Liver (tissue), 9 donors: ENCODE measurements around the gene MLLT10. TPM values are rescaled to one million over a fixed set of nuclear protein-coding genes. Genes with fewer than 3 reads are reported as not detected.

Experiments
- DNase-seq: peaks from one replicate; pipeline ENCODE4 v3.0.0-alpha.2; 2017; ENCODE audit warnings: low spot score
- H3K27ac ChIP-seq, 2 donors: one replicate each; pipeline ENCODE4 v1.7.0; 2013; ENCODE audit warnings: inconsistent platforms in 2 of 2, low read length in 2 of 2, control low read depth in 1 of 2, low read depth in 1 of 2, mild to moderate bottlenecking in 1 of 2
- H3K27me3 ChIP-seq, 4 donors: one replicate each; pipeline versions ENCODE4 v1.6.1 to v1.7.0; 2013; ENCODE audit warnings: low read length in 3 of 4, inconsistent platforms in 1 of 4, mild to moderate bottlenecking in 1 of 4, moderate library complexity in 1 of 4; ENCODE audit not compliant: control insufficient read depth in 4 of 4, insufficient read depth in 4 of 4
- H3K36me3 ChIP-seq, 4 donors: one replicate each; pipeline versions ENCODE4 v1.6.1 to v1.7.0; 2013; ENCODE audit warnings: low read length in 3 of 4, mild to moderate bottlenecking in 3 of 4, low read depth in 1 of 4, moderate library complexity in 1 of 4; ENCODE audit not compliant: control insufficient read depth in 4 of 4, insufficient read depth in 3 of 4
- H3K4me1 ChIP-seq, 4 donors: one replicate each; pipeline versions ENCODE4 v1.6.1 to v1.7.0; 2013; ENCODE audit warnings: low read length in 3 of 4, mild to moderate bottlenecking in 3 of 4, moderate library complexity in 1 of 4; ENCODE audit not compliant: control insufficient read depth in 4 of 4, insufficient read depth in 4 of 4
- H3K4me3 ChIP-seq, 3 donors: one replicate each; pipeline versions ENCODE4 v1.6.1 to v1.7.0; 2013; ENCODE audit warnings: low read length in 3 of 3, control low read depth in 1 of 3, low read depth in 1 of 3, mild to moderate bottlenecking in 1 of 3
- H3K9ac ChIP-seq, 2 donors: one replicate each; pipeline ENCODE4 v1.7.0; 2013; ENCODE audit warnings: low read length in 2 of 2, mild to moderate bottlenecking in 2 of 2, moderate library complexity in 2 of 2, control low read depth in 1 of 2, low read depth in 1 of 2
- H3K9me3 ChIP-seq, 4 donors: one replicate each; pipeline versions ENCODE4 v1.6.1 to v1.7.0; 2013; ENCODE audit warnings: low read length in 3 of 4; ENCODE audit not compliant: control insufficient read depth in 4 of 4
- ATF3 ChIP-seq: IDR thresholded peaks from 2 replicates; pipeline ENCODE4 v1.6.1; 2016; ENCODE audit warnings: antibody characterized with exemption
- CTCF ChIP-seq: fragments of 150-350 bp; IDR thresholded peaks from 2 replicates; pipeline ENCODE4 v1.5.1; 2017; ENCODE audit warnings: improper control_type of control experiment, low read depth, low read length; ENCODE audit not compliant: missing input control
- EGR1 ChIP-seq, 2 donors: IDR thresholded peaks; 2 replicates each; pipeline ENCODE4 v1.6.1; 2016 to 2018; ENCODE audit warnings: antibody characterized with exemption in 2 of 2, low read depth in 2 of 2
- FOXA1 ChIP-seq: IDR thresholded peaks from 2 replicates; pipeline ENCODE4 v1.6.1; 2016; ENCODE audit warnings: antibody characterized with exemption
- FOXA2 ChIP-seq: IDR thresholded peaks from 2 replicates; pipeline ENCODE4 v1.6.1; 2016; ENCODE audit warnings: antibody characterized with exemption
- GABPA ChIP-seq, 2 donors: IDR thresholded peaks in 1 of 2; conservative IDR thresholded peaks in 1 of 2; 2 replicates each; pipeline ENCODE4 v1.6.1; 2016; ENCODE audit warnings: antibody characterized with exemption in 2 of 2, mild to moderate bottlenecking in 1 of 2, moderate library complexity in 1 of 2
- HNF4A ChIP-seq, 2 donors: conservative IDR thresholded peaks; 2 replicates each; pipeline ENCODE4 v1.6.1; 2016; ENCODE audit warnings: antibody characterized with exemption in 2 of 2, mild to moderate bottlenecking in 2 of 2
- HNF4G ChIP-seq: IDR thresholded peaks from 2 replicates; pipeline ENCODE4 v1.6.1; 2016; ENCODE audit warnings: antibody characterized with exemption
- JUND ChIP-seq, 2 donors: IDR thresholded peaks; 2 replicates each; pipeline ENCODE4 v1.6.1; 2016; ENCODE audit warnings: antibody characterized with exemption in 2 of 2
- MAX ChIP-seq: IDR thresholded peaks from 2 replicates; pipeline ENCODE4 v1.6.1; 2016; ENCODE audit warnings: antibody characterized with exemption
- NR2F2 ChIP-seq: IDR thresholded peaks from 2 replicates; pipeline ENCODE4 v1.6.1; 2016; ENCODE audit warnings: antibody characterized with exemption
- RAD21 ChIP-seq, 2 donors: IDR thresholded peaks; 2 replicates each; pipeline ENCODE4 v1.6.1; 2016; ENCODE audit warnings: antibody characterized with exemption in 2 of 2, mild to moderate bottlenecking in 2 of 2
- REST ChIP-seq: IDR thresholded peaks from 2 replicates; pipeline ENCODE4 v1.6.1; 2016; ENCODE audit warnings: antibody characterized with exemption, mild to moderate bottlenecking
- RXRA ChIP-seq, 2 donors: IDR thresholded peaks; 2 replicates each; pipeline ENCODE4 v1.6.1; 2017 to 2018; ENCODE audit warnings: antibody characterized with exemption in 2 of 2, mild to moderate bottlenecking in 1 of 2
- SP1 ChIP-seq: IDR thresholded peaks from 2 replicates; pipeline ENCODE4 v1.6.1; 2018; ENCODE audit warnings: antibody characterized with exemption, mild to moderate bottlenecking
- YY1 ChIP-seq: IDR thresholded peaks from 2 replicates; pipeline ENCODE4 v1.6.1; 2016; ENCODE audit warnings: antibody characterized with exemption, mild to moderate bottlenecking
- ZBTB33 ChIP-seq: IDR thresholded peaks from 2 replicates; pipeline ENCODE4 v1.6.1; 2016; ENCODE audit warnings: antibody characterized with exemption
- WGBS: extraction: QIAGEN DNeasy Blood & Tissue Kit; methylation state at CpG from one replicate; pipeline ENCODE4 v1.1.7; 2013; 5-methylcytosine and 5-hydroxymethylcytosine counted together
- polyA plus RNA-seq, 2 donors: library from polyadenylated mRNA; stranded (reverse) in 1 of 2; unstranded in 1 of 2; fragments of 200-250 nt in 1 of 2; fragments of >200 nt in 1 of 2; fragmentation: Nextera tagmentation in 1 of 2; extraction: Ambion mirVana in 1 of 2; gene quantifications; one replicate each; pipeline versions ENCODE4 v1.2.1 to v1.2.3, GENCODE V29; 2013 to 2015
- total RNA-seq, 2 donors: library from RNA; depleted of rRNA; stranded (reverse); fragments of >200 nt; gene quantifications; one replicate each; pipeline ENCODE4 v1.2.3, GENCODE V29; 2014
- donor health status: healthy.
- donor health status: healthy.
- donor health status: healthy.
- donor health status: healthy.
- donor health status: healthy.

The MLLT10 gene
- total and polyA plus RNA-seq, 4 donors = 11.9 to 47.4 (median 22.6) TPM

GRCh38 chr10:21694631-21695030 lies 160.6 kb downstream of the MLLT10 start:
- DNase-seq = no peak
- Histone ChIP-seq H3K27me3 (no peaks in the 10 kb centered on the region), H3K27ac (no peak overlapping the region), H3K9me3 (peaks cover 0 to 4% (median 0%) of the 10 kb centered on the region in 4 donors), H3K4me1 (no peaks in the 10 kb centered on the region), H3K4me3 (no peak overlapping the region), H3K9ac (no peak overlapping the region), H3K36me3 (peaks cover 0 to 9% (median 4%) of the 10 kb centered on the region in 4 donors)
- 99% methylated on average over 3 of the region's 3 CpGs for WGBS
- no peak for TF ChIP-seq ATF3
- TF ChIP-seq RAD21 (IDR thresholded peaks at IDR 0.05) = no peak
- TF ChIP-seq NR2F2 = no peak
- TF ChIP-seq YY1 = no peak
- TF ChIP-seq JUND (IDR thresholded peaks at IDR 0.05) = no peak
- no peak for TF ChIP-seq FOXA2
- no peak for TF ChIP-seq HNF4A (conservative IDR thresholded peaks at IDR 0.05)
- TF ChIP-seq EGR1 (IDR thresholded peaks at IDR 0.05; ENCODE audit: low read depth in 2 of 2) = no peak
- no peak for TF ChIP-seq RXRA (IDR thresholded peaks at IDR 0.05)

- Histone ChIP-seq H3K36me3 (peaks cover 0 to 9% (median 3%) of the 10 kb centered on the region in 4 donors), H3K27ac (no peak overlapping the region), H3K4me1 (no peaks in the 10 kb centered on the region), H3K27me3 (no peaks in the 10 kb centered on the region), H3K9me3 (peaks cover 0 to 7% (median 4%) of the 10 kb centered on the region in 4 donors), H3K9ac (no peak overlapping the region), H3K4me3 (no peak overlapping the region)
- DNase-seq = no peak
- TF ChIP-seq SP1 = no peak
- TF ChIP-seq FOXA2 = no peak
- TF ChIP-seq FOXA1 = no peak
- no peak for TF ChIP-seq NR2F2
- TF ChIP-seq ZBTB33 = no peak
- no peak for TF ChIP-seq HNF4G
- TF ChIP-seq YY1 = no peak
- TF ChIP-seq MAX = no peak
- TF ChIP-seq GABPA (IDR thresholded peaks at IDR 0.05 in 1 of 2, conservative IDR thresholded peaks at IDR 0.05 in 1 of 2) = no peak
- no peak for TF ChIP-seq CTCF
- no peak for TF ChIP-seq HNF4A (conservative IDR thresholded peaks at IDR 0.05)
- no peak for TF ChIP-seq RAD21 (IDR thresholded peaks at IDR 0.05)
- no peak for TF ChIP-seq RXRA (IDR thresholded peaks at IDR 0.05)
- TF ChIP-seq REST = no peak
Measured at GRCh38 chr10:21696302-21696701, 162.3 kb downstream of the MLLT10 start.
